A549 (cell line): ENCODE results near the gene PVALEF. TPM values are rescaled to one million over a fixed set of nuclear protein-coding genes. Genes with fewer than 3 reads are reported as not detected.

ENCODE experiments used
- ATAC-seq, 2 experiments: fragments of 200-7000 bp in 1 of 2; fragments of >200 bp in 1 of 2; cut with Nextera tagmentation in 1 of 2; cut with Tn5 transposase in 1 of 2; 3 replicates each; pipeline versions ENCODE4 v1.8.0 to v1.9.1; 2018 to 2020; ENCODE audit warnings: mild to moderate bottlenecking in 1 of 2, moderate library complexity in 1 of 2
- CTCF ChIA-PET: fragments of 300-600 bp; sonication (Branson Sonifier 250); formaldehyde crosslinking; extraction: SDS; loops from one replicate; lab custom pipeline; 2021; ENCODE audit warnings: antibody characterized with exemption, inconsistent platforms; lab: Yijun Ruan, JAX
- POLR2A ChIA-PET: fragments of 350-600 bp; formaldehyde crosslinking; extraction: SDS; loops from one replicate; lab custom pipeline; 2021; ENCODE audit warnings: antibody characterized with exemption, inconsistent platforms; lab: Yijun Ruan, JAX
- DNase-seq, 2 experiments: peaks; one replicate each; pipeline versions ENCODE4 v3.0.0 to v3.0.0-alpha.2; 2011 to 2016; ENCODE audit warnings: low read depth in 1 of 2, low spot score in 1 of 2
- FAIRE-seq: peaks from 2 replicates; lab custom pipeline; 2011; peaks lifted over from hg19 to GRCh38; lab: Jason Lieb, UNC
- H3K27ac ChIP-seq, 2 experiments: fragments of >200 bp; sonication (Bioruptor Twin); formaldehyde crosslinking; 3 replicates each; pipeline ENCODE4 v1.5.1; 2016 to 2017
- H3K4me1 ChIP-seq: fragments of >200 bp; sonication (Bioruptor Twin); formaldehyde crosslinking; 3 replicates; pipeline ENCODE4 v1.6.1; 2016
- H3K4me2 ChIP-seq: fragments of >200 bp; sonication (Bioruptor Twin); formaldehyde crosslinking; 3 replicates; pipeline ENCODE4 v1.6.1; 2016
- H3K4me3 ChIP-seq: fragments of >200 bp; sonication (Bioruptor Twin); formaldehyde crosslinking; 3 replicates; pipeline ENCODE4 v1.5.1; 2016
- H3K9me3 ChIP-seq: fragments of >200 bp; sonication (Bioruptor Twin); formaldehyde crosslinking; 3 replicates; pipeline ENCODE4 v1.6.1; 2016
- BHLHE40 ChIP-seq: IDR thresholded peaks from 2 replicates; pipeline ENCODE4 v1.6.1; 2012; ENCODE audit warnings: low read depth, low read length, inconsistent platforms
- FOSL2 ChIP-seq, 2 experiments: fragments of 450-650 bp in 1 of 2; fragments of >200 bp in 1 of 2; sonication (Bioruptor Twin) in 1 of 2; formaldehyde crosslinking; IDR thresholded peaks; 2 replicates each; pipeline versions ENCODE4 v1.5.0 to v1.6.1; 2016 to 2020; ENCODE audit warnings: mild to moderate bottlenecking in 1 of 2, moderate library complexity in 1 of 2
- FOXS1 ChIP-seq: fragments of 250-450 bp; sonication (Bioruptor Pico); IDR thresholded peaks from 2 replicates; pipeline ENCODE4 v1.5.0; 2020; ENCODE audit warnings: mild to moderate bottlenecking, moderate library complexity
- GATA3 ChIP-seq: IDR thresholded peaks from 2 replicates; pipeline ENCODE4 v1.6.1; 2012; ENCODE audit warnings: borderline replicate concordance
- HOXB5 ChIP-seq: fragments of 250-450 bp; sonication (Bioruptor Pico); IDR thresholded peaks from 2 replicates; pipeline ENCODE4 v1.5.0; 2020; ENCODE audit warnings: mild to moderate bottlenecking, moderate library complexity
- MAFK ChIP-seq: fragments of 450-650 bp; IDR thresholded peaks from 2 replicates; pipeline ENCODE4 v1.6.1; 2014; ENCODE audit not compliant: partially characterized antibody
- NPAS2 ChIP-seq: fragments of 250-450 bp; sonication (Bioruptor Pico); IDR thresholded peaks from 2 replicates; pipeline ENCODE4 v1.8.0; 2022; ENCODE audit warnings: mild to moderate bottlenecking, moderate library complexity, borderline replicate concordance
- POLR2AphosphoS2 ChIP-seq: conservative IDR thresholded peaks from 2 replicates; pipeline ENCODE4 v1.6.1; 2012; ENCODE audit warnings: low read length, improper control_type of control experiment, inconsistent platforms
- RAD21 ChIP-seq, 2 experiments: fragments of >200 bp in 1 of 2; sonication (Bioruptor Twin) in 1 of 2; formaldehyde crosslinking in 1 of 2; IDR thresholded peaks in 1 of 2; conservative IDR thresholded peaks in 1 of 2; 2 replicates in 1 of 2; 3 replicates in 1 of 2; pipeline ENCODE4 v1.6.1; 2012 to 2018; ENCODE audit warnings: inconsistent platforms in 1 of 2
- RARB ChIP-seq: fragments of 250-450 bp; sonication (Bioruptor Pico); IDR thresholded peaks from 2 replicates; pipeline ENCODE4 v1.8.0; 2021; ENCODE audit warnings: mild to moderate bottlenecking, moderate library complexity
- RNF2 ChIP-seq: fragments of 200-600 bp; sonication (generic); IDR thresholded peaks from 2 replicates; pipeline ENCODE4 v1.6.1; 2016; ENCODE audit warnings: low read depth, mild to moderate bottlenecking, antibody characterized with exemption, moderate library complexity, borderline replicate concordance
- SMC3 ChIP-seq: fragments of >200 bp; sonication (Bioruptor Twin); formaldehyde crosslinking; IDR thresholded peaks from 3 replicates; pipeline ENCODE4 v1.6.1; 2018; ENCODE audit warnings: inconsistent platforms
- SREBF2 ChIP-seq: fragments of 450-650 bp; IDR thresholded peaks from 2 replicates; pipeline ENCODE4 v1.6.1; 2014; ENCODE audit warnings: mild to moderate bottlenecking, moderate library complexity
- ZC3H11A ChIP-seq: fragments of 450-650 bp; IDR thresholded peaks from 2 replicates; pipeline ENCODE4 v1.6.1; 2014; ENCODE audit warnings: antibody characterized with exemption, mild to moderate bottlenecking
- ZFP36 ChIP-seq: fragments of 450-650 bp; IDR thresholded peaks from 2 replicates; pipeline ENCODE4 v1.6.1; 2014; ENCODE audit warnings: borderline replicate concordance; ENCODE audit not compliant: partially characterized antibody
- WGBS: methylation state at CpG from one replicate; pipeline ENCODE4 v1.1.6; 2017; ENCODE audit errors: missing lambda C conversion rate; 5-methylcytosine and 5-hydroxymethylcytosine counted together
- polyA plus RNA-seq, 4 experiments: library from polyadenylated mRNA; depleted of rRNA in 3 of 4; stranded (reverse); fragments of >200 nt; fragmentation: RNase III in 1 of 4; extraction: RNeasy Plus Mini Kit Qiagen cat#74134 plus additional on column Dnase treatment in 1 of 4; gene quantifications; 2 replicates in 3 of 4; 3 replicates in 1 of 4; pipeline ENCODE4 v1.2.3, GENCODE V29; 2011 to 2017
- TF ChIP-seq, protein P1 (sequence below): fragments of 450-650 bp; IDR thresholded peaks from 2 replicates; pipeline ENCODE4 v1.6.1; 2014; ENCODE audit warnings: antibody characterized with exemption
- TF ChIP-seq, protein P2 (sequence below): IDR thresholded peaks from 2 replicates; pipeline ENCODE4 v1.6.1; 2012
- TF ChIP-seq, protein P3 (sequence below): IDR thresholded peaks from 2 replicates; pipeline ENCODE4 v1.6.1; 2012; ENCODE audit warnings: low read depth, borderline replicate concordance
- TF ChIP-seq, protein P4 (sequence below): IDR thresholded peaks from 2 replicates; pipeline ENCODE4 v1.6.1; 2012
- TF ChIP-seq, protein P5 (sequence below): fragments of >200 bp; sonication (Bioruptor Twin); formaldehyde crosslinking; IDR thresholded peaks from 3 replicates; pipeline ENCODE4 v1.6.1; 2016
- TF ChIP-seq, protein P6 (sequence below): fragments of >200 bp; sonication (Bioruptor Twin); formaldehyde crosslinking; IDR thresholded peaks from 2 replicates; pipeline ENCODE4 v1.6.1; 2016
- TF ChIP-seq, protein P7 (sequence below): fragments of 250-450 bp; sonication (Bioruptor Pico); IDR thresholded peaks from 2 replicates; pipeline ENCODE4 v1.5.0; 2020; ENCODE audit warnings: low read depth, mild to moderate bottlenecking, moderate library complexity

The PVALEF gene
- polyA plus RNA-seq, 2 of the 4 experiments (the other 2 are of a cell fraction) = not detected

DNA sequence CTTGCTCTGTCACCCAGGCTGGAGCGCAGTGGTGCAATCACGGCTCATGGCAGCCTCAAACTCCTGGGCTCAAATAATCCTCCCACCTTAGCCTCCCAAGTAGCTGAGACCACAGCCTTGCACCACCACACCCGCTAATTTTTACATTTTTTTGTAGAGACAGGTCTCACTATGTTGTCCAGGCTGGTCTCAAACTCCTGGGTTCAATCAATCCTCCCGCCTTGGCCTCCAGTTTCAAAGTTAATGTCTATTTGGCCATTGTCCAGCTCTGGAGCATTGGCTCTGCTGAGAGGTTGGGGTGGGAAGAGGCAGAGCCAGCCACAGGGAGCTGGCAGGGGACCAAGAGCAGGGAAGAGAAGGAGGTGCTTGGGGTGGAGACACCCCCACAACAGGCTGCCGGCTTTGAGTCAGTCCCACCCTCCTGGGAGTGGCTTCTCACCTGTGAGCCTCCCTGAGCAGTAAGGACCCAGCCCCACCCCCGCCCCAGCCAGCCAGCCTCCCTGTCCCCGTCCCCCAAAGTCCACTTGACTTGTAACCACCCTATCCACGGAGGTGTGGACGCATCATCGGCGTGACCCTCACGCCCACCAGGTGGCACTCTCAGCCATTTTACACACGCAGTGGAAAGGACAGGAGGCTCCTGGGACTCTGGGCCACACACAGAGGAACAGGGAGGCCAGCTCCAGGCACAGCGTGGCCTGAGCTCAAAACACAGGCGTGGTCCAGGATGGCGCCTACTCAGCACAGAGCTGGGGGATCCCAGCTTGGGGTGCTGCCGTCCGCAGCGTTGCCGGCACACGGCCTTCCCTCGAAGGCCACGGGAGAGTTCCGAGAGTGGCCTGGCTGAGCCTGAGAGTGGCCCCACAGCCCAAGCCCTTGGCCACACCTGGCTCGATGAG, 22.8 kb upstream of the PVALEF start (continued):
- no peak for TF ChIP-seq POLR2AphosphoS2
- TF ChIP-seq, protein P1, sequence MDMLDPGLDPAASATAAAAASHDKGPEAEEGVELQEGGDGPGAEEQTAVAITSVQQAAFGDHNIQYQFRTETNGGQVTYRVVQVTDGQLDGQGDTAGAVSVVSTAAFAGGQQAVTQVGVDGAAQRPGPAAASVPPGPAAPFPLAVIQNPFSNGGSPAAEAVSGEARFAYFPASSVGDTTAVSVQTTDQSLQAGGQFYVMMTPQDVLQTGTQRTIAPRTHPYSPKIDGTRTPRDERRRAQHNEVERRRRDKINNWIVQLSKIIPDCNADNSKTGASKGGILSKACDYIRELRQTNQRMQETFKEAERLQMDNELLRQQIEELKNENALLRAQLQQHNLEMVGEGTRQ = no peak
- no peak for TF ChIP-seq RARB (CRISPR knock-in tag)
- TF ChIP-seq RAD21 (conservative IDR thresholded peaks at IDR 0.05 in 1 of 2, IDR thresholded peaks at IDR 0.05 in 1 of 2) = peak; percentile 87 to 88
- TF ChIP-seq SMC3 = peak; percentile 91
- TF ChIP-seq RNF2 = no peak
- TF ChIP-seq, protein P2, sequence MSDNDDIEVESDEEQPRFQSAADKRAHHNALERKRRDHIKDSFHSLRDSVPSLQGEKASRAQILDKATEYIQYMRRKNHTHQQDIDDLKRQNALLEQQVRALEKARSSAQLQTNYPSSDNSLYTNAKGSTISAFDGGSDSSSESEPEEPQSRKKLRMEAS = peak; percentile 30; the same call in 1 of the 2 replicates

DNA sequence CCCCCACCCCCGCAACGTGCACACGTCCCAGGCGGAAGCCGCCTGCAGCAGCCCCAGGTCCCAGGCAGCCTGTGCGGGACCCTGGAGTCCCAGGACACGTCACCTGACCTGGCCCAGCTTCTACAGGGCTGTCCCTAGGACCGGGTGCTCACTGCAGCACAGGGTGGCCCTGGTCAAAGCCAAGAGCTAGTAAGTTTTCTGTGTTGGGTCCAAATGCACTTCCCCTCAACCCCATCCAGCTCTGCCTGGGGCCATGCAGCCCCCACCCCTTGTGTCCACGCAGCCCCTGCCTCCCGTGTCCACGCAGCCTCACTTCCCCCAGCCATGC, 22.1 kb upstream of the PVALEF start:
- ATAC-seq = peak; percentile 25 to 61; a peak in 5 of 6 replicates
- Histone ChIP-seq H3K27ac (peak overlapping the region; percentile 49 to 61; a peak in 5 of 6 replicates), H3K9me3 (no peaks in the 10 kb centered on the region), H3K4me1 (peaks cover 10% of the 10 kb centered on the region)
- no peak for FAIRE-seq
- DNase-seq = no peak
- TF ChIP-seq, protein P3, sequence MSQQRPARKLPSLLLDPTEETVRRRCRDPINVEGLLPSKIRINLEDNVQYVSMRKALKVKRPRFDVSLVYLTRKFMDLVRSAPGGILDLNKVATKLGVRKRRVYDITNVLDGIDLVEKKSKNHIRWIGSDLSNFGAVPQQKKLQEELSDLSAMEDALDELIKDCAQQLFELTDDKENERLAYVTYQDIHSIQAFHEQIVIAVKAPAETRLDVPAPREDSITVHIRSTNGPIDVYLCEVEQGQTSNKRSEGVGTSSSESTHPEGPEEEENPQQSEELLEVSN = no peak
- no peak for TF ChIP-seq MAFK
- TF ChIP-seq FOXS1 (CRISPR knock-in tag) = no peak
- TF ChIP-seq HOXB5 (CRISPR knock-in tag) = no peak
- no peak for TF ChIP-seq ZC3H11A
- TF ChIP-seq BHLHE40 = no peak
- no peak for TF ChIP-seq FOSL2 (IDR thresholded peaks at IDR 0.05)
- no peak for TF ChIP-seq FOSL2 (CRISPR knock-in tag; IDR thresholded peaks at IDR 0.05)
- TF ChIP-seq, protein P4, sequence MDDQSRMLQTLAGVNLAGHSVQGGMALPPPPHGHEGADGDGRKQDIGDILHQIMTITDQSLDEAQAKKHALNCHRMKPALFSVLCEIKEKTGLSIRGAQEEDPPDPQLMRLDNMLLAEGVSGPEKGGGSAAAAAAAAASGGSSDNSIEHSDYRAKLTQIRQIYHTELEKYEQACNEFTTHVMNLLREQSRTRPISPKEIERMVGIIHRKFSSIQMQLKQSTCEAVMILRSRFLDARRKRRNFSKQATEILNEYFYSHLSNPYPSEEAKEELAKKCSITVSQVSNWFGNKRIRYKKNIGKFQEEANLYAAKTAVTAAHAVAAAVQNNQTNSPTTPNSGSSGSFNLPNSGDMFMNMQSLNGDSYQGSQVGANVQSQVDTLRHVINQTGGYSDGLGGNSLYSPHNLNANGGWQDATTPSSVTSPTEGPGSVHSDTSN = no peak
- TF ChIP-seq, protein P1 = no peak
- TF ChIP-seq, protein P2 = no peak
- TF ChIP-seq, protein P5, sequence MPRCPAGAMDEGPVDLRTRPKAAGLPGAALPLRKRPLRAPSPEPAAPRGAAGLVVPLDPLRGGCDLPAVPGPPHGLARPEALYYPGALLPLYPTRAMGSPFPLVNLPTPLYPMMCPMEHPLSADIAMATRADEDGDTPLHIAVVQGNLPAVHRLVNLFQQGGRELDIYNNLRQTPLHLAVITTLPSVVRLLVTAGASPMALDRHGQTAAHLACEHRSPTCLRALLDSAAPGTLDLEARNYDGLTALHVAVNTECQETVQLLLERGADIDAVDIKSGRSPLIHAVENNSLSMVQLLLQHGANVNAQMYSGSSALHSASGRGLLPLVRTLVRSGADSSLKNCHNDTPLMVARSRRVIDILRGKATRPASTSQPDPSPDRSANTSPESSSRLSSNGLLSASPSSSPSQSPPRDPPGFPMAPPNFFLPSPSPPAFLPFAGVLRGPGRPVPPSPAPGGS = no peak
- no peak for TF ChIP-seq ZFP36
- no peak for TF ChIP-seq RNF2
- TF ChIP-seq, protein P6, sequence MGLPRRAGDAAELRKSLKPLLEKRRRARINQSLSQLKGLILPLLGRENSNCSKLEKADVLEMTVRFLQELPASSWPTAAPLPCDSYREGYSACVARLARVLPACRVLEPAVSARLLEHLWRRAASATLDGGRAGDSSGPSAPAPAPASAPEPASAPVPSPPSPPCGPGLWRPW = no peak
- TF ChIP-seq NPAS2 (CRISPR knock-in tag) = no peak
- TF ChIP-seq GATA3 = no peak
- TF ChIP-seq SREBF2 = no peak
- TF ChIP-seq, protein P7, sequence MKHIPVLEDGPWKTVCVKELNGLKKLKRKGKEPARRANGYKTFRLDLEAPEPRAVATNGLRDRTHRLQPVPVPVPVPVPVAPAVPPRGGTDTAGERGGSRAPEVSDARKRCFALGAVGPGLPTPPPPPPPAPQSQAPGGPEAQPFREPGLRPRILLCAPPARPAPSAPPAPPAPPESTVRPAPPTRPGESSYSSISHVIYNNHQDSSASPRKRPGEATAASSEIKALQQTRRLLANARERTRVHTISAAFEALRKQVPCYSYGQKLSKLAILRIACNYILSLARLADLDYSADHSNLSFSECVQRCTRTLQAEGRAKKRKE = no peak
- TF ChIP-seq, all 56 proteins: peak for 0
- peak overlapping the region; percentile 68; the same call in 2 of the 3 replicates for H3K4me2 ChIP-seq
- no peak overlapping the region for H3K4me3 ChIP-seq
- 94% methylated on average over 2 of the region's 11 CpGs for WGBS
- CTCF ChIA-PET = interaction anchor here (0.6 to 11.5 kb wide), 49 partner anchors 10 to 437 kb away, joined by 3 to 175 read pairs (median 6); partner anchors contain the start of genes AATK, CEP131, NDUFAF8 and PVALEF
- POLR2A ChIA-PET = no interaction called here
